ENCODE data around the gene REPS1.
"Not testable (repeated sequence)": the region's sequence is repeated elsewhere in the genome, so short reads cannot be mapped to it uniquely, and the experiment has no call there.

Gene REPS1, protein sequence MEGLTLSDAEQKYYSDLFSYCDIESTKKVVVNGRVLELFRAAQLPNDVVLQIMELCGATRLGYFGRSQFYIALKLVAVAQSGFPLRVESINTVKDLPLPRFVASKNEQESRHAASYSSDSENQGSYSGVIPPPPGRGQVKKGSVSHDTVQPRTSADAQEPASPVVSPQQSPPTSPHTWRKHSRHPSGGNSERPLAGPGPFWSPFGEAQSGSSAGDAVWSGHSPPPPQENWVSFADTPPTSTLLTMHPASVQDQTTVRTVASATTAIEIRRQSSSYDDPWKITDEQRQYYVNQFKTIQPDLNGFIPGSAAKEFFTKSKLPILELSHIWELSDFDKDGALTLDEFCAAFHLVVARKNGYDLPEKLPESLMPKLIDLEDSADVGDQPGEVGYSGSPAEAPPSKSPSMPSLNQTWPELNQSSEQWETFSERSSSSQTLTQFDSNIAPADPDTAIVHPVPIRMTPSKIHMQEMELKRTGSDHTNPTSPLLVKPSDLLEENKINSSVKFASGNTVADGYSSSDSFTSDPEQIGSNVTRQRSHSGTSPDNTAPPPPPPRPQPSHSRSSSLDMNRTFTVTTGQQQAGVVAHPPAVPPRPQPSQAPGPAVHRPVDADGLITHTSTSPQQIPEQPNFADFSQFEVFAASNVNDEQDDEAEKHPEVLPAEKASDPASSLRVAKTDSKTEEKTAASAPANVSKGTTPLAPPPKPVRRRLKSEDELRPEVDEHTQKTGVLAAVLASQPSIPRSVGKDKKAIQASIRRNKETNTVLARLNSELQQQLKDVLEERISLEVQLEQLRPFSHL

DNA sequence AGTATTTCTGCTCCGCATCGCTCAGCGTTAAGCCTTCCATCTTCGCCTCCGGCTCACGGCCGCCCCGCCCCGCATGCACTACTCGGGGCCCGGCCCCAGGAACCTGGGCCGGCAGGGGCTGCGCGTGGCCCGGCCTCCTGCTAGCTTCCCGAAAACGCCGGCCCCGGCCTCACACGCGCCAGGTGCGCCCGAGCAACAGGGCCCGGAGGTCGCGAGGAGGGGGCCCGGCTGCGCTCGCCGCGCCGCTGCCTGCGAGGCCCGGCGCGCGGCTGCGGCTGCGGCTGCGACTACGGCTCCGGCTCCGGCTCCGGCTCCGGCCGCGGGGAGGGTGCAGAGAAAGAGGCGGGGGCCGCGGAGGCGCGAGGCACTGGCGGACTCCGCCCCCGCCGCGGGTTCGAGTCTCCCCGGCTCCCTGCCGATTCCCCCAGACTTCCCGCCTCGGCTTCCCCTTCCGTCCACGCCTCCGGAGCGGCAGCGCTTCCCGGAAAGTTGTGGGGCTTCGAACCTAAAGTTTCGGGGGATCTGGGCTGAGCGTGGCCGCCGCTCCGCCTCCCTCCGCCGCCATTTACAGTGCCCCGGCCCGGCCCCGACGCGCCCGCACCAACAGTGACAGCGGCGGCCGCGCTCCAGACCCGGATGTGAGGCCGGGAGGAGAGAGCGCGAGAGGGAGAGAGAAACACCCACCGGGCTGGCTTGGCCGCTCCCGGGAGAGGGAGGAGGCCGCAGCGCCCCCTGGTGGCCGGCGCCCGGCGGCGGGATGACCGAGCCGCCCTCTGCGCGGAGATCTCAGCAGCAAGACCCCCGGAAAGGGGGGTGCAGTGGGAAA is at the start of gene REPS1:
REPS1 (minus strand) TSS at position 611 of the 826 bp plus-strand sequence; CDS start at position 40, 571 bp downstream.
- DNase-seq, result peak; percentile 90

- no peak for DNase-seq
These were observed 49.4 kb upstream of the REPS1 start for GRCh38 chr6:139037490-139037889.

DNA sequence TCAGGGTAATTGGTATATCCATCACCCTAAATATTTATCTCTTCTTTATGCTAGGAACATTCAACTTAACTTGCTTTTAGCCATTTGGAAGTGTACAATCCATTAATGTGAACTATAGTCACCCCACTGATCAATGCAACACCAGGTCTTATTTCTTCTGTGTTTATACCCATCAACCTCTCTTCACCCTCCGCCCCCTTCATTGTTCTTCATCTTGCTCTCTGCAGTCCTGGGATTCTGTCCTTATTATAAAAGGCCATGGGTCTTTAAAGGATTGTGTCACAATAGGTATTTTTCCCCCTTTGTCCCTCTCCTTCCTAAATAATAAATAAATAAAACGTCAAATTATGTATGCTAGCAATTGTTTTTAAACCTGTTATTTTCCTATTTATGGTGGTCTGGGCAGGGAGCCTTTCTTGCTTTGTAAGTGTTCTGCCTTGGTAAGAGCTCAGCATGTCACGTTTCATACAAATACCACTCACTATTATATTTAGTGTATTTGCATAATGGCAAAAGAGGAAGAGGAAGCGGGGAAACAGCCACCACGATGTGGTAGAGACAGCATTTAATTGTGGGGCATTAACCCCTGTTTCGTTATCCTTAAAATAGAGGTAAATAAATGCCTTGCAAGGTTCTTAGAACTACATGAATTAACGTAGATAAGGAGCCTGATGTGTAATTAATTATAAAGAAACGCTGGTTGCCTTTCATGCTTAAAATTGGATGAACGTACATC is 42.3 kb upstream of the REPS1 start:
- DNase-seq, result no peak

GRCh38 chr6:139029470-139030227 is 41.6 kb upstream of the REPS1 start:
- DNase-seq, result no peak

- DNase-seq, result peak; percentile 67
These were observed 40.8 kb upstream of the REPS1 start, which contains the start of gene ABRACL for GRCh38 chr6:139028658-139029469. Gene ABRACL, plus strand, starts transcription at chr6:139028745. Its CDS starts 5,416 bp downstream, at chr6:139034161.

GRCh38 chr6:139028215-139028657 is 40.2 kb upstream of the REPS1 start:
- DNase-seq, result no peak

DNA sequence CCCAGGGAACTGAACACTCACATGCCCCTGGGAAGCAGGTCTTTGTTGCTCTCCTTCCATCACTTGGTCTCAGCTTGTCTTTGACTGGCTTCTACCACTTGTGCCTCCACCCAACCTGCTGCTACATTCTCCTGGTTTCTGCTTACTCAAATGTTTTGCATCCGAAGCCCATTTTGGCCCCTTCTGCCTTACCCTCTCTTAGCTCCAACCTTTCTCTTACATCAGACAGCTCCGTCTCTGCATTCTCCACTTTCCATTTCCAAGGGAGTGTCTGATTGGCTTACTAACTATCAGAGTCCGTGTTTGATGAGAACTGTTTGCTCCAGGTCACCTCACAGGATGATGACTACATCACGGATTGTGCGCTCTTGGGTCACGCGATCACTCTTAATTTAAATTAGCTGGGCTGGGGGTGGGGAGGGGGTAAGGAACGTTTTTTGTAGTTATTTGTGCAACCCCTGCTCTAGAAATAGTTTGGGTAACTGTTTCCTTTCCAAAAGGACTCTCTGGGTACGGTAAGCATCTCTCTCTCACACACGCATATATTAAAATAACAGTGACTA is 39.6 kb upstream of the REPS1 start:
- DNase-seq, result peak; percentile 76

DNA sequence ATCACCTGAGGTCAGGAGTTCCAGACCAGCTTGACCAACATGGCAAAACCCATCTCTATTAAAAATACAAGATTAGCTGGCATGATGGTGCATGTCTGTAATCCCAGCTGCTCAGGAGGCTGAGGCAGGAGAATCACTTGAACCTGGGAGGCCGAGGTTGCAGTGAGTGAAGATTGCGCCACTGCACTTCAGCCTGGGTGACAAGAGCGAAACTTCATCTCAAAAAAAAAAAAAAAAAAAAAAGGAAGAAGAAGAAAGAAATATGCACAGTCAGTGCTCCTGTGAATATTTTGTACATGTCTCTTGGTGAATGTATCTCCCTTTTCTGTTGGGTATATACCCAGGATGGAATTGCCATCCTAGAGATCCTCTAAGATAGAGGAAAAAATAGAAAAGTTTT is 37.4 kb upstream of the REPS1 start:
- DNase-seq, result not testable (repeated sequence)

- DNase-seq, result no peak
These were observed 32.6 kb upstream of the REPS1 start for GRCh38 chr6:139020689-139021088.

DNA sequence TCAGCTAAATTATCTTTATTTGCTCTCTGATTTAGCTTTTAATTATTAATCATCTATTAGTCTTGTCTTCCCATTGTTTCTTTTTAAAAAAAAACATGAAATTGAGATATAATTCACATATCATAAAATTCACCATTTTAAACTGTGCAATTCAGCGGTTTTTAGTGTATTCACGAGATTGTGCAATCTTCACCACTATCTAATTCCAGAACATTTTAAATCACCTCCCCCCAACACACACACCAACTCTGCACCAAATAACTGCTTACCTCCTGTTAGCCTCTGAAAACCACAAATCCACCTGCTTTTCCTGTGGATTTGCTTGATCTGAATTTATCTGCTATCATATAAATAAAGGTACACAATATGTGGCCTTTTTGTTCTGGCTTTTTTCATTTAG is 31.7 kb upstream of the REPS1 start:
- no peak for DNase-seq

GRCh38 chr6:139017227-139017626 is 29.2 kb upstream of the REPS1 start:
- DNase-seq, result no peak

GRCh38 chr6:139016337-139017213 is 28.5 kb upstream of the REPS1 start:
- no peak for DNase-seq

- no peak for DNase-seq
These were observed 26.9 kb upstream of the REPS1 start for GRCh38 chr6:139014945-139015344.

DNA sequence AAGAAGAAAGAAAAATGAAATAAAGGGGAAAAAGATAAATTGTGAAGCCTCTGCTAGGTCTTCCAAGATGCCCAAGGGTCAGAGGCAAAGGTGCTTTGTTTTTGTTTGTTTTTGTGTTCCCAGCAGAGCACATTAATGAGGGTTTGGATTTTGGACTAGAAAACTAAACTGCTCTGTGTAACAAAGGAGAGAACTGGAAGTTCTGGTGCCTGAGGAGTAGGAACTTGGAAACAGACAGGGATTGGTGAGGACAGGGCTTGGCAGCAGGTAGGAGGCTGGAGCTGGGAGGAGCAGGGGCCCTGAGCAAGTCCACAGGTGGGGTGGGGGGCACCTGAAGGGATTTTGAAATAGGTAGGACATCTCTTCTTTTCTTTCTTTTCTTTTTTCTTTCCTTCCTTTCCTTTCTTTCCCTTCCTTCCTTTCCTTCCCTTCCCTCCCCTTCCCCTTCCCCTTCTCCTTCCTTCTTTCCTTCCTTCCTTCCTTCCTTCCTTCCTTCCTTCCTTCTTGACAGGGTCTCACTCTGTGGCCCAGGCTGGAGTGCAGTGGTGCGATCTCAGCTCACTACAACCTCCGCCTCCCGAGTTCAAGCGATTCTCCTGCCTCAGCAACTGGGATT is 25.2 kb upstream of the REPS1 start:
- no peak for DNase-seq

GRCh38 chr6:139011980-139012379 is 23.9 kb upstream of the REPS1 start:
- no peak for DNase-seq

- DNase-seq, result no peak
These were observed 22.6 kb upstream of the REPS1 start for GRCh38 chr6:139010674-139011073.

DNA sequence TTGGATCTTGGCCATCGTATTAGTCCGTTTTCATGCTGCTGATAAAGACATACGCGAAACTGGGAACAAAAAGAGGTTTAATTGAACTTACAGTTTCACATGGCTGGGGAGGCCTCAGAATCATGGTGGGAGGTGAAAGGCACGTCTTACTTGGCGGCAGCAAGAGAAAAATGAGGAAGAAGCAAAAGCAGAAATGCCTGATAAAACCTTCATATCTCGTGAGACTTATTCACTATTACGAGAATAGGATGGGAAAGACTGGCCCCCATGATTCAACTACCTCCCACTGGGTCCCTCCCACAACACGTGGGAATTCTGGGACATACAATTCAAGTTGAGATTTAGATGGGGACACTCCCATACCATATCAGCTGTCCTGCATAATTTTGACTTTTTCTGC is 20.1 kb upstream of the REPS1 start:
- no peak for DNase-seq

DNA sequence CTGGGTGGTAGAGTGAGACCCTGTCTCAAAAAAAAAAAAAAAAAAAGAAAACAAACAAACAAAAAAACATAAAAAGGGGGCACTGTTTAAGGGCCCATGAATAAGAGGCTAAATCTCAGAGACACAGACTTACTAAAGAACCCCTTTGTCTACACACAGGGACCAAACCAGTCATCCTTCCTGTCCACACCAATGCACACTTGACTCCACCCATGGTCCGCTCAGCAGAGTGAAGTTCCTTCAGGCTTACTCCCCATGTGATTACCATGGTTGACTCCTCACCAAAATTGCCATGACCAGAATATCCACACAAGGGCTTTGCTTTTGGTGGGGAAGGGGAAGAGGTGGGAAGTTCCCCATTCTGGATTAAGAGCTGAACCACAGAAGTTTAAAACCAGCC is 19.4 kb upstream of the REPS1 start:
- DNase-seq, result no peak

DNA sequence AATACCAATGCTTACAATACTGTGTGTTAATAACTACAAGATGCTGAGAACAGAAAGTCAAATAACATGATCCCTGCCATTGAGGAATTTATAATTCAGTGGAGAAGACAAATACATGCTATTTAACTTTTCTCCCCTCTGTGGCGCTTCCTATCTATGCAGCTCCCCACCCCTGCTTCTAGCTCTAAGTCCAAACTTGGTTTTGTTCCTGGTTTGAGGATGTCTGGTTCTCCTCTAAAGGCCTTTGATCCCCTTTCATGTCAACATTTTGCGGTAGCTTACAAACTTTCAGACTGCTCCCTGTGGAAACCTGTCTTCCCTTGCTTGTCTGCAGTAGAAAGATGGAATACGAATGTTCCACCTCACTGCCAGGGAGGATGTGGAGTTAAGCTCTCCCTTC is 18.4 kb upstream of the REPS1 start:
- DNase-seq, result no peak
